Breast epithelium (tissue), 4 donors: ENCODE results near the gene C16orf74. TPM values are rescaled to one million over a fixed set of nuclear protein-coding genes. Genes with fewer than 3 reads are reported as not detected.

Source experiments
- DNase-seq, 2 donors: peaks; one replicate each; pipeline ENCODE4 v3.0.0-alpha.2; 2019; ENCODE audit warnings: low spot score in 2 of 2
- H3K27ac ChIP-seq, 2 donors: fragments of 200-600 bp; sonication (generic) in 1 of 2; one replicate each; pipeline ENCODE4 v1.5.1; 2016 to 2019; ENCODE audit warnings: mild to moderate bottlenecking in 1 of 2
- H3K27me3 ChIP-seq, 2 donors: fragments of 200-600 bp; sonication (generic) in 1 of 2; one replicate each; pipeline versions ENCODE4 v1.5.1 to v1.6.0; 2017 to 2019; ENCODE audit warnings: control low read depth in 1 of 2, mild to moderate bottlenecking in 1 of 2
- H3K36me3 ChIP-seq: fragments of 200-600 bp; one replicate; pipeline ENCODE4 v1.5.1; 2019
- H3K4me1 ChIP-seq, 2 donors: fragments of 200-600 bp; sonication (generic); one replicate each; pipeline ENCODE4 v1.5.1; 2016 to 2019; ENCODE audit warnings: control low read depth in 1 of 2
- H3K4me3 ChIP-seq, 3 donors: fragments of 200-600 bp; sonication (generic); 1 replicate in 2 of 3; 2 replicates in 1 of 3; pipeline ENCODE4 v1.5.1; 2016 to 2019; ENCODE audit warnings: mild to moderate bottlenecking in 3 of 3, moderate library complexity in 2 of 3
- H3K9me3 ChIP-seq, 2 donors: fragments of 200-600 bp; sonication (generic) in 1 of 2; one replicate each; pipeline ENCODE4 v1.5.1; 2016 to 2019; ENCODE audit warnings: control low read depth in 1 of 2
- CTCF ChIP-seq, 3 donors: fragments of 450-650 bp; IDR thresholded peaks; one replicate each; pipeline ENCODE4 v1.5.1; 2016 to 2017; ENCODE audit warnings: antibody characterized with exemption in 3 of 3, mild to moderate bottlenecking in 3 of 3, moderate library complexity in 3 of 3
- POLR2A ChIP-seq: fragments of 450-650 bp; IDR thresholded peaks from one replicate; pipeline ENCODE4 v1.6.1; 2016; ENCODE audit warnings: antibody characterized with exemption, mild to moderate bottlenecking, moderate library complexity
- POLR2AphosphoS5 ChIP-seq, 3 donors: sonication (generic); formaldehyde crosslinking; IDR thresholded peaks; one replicate each; pipeline ENCODE4 v1.6.1; 2017; ENCODE audit warnings: antibody characterized with exemption in 3 of 3
- intact Hi-C: fragments of 100-400 bp; cut with DNase I; formaldehyde crosslinking; loops from one replicate; pipeline ENCODE4 v1.15.1; 2023; ENCODE audit warnings: low total_unique reads
- total RNA-seq, 3 donors: library from RNA; depleted of rRNA; stranded (reverse); fragments of >200 nt; gene quantifications; one replicate each; pipeline ENCODE4 v1.1.0, GENCODE V29; 2016

C16orf74 gene
- total RNA-seq, 3 donors from 2014 or later: 0.80 to 7.2 (median 6.7) TPM

- DNase-seq: peak in 1 of 2 donors; percentile 48
- H3K36me3 ChIP-seq: peaks cover 8% of the 10 kb centered on the region
- intact Hi-C loops: loop anchor here (10.0 kb wide), 1 partner anchor 83 kb away; no protein-coding TSS in a partner anchor
Observed at GRCh38 chr16:85661740-85662481, 89.0 kb downstream of the C16orf74 start.

GRCh38 chr16:85660843-85661739 is 89.8 kb downstream of the C16orf74 start:
- Histone ChIP-seq H3K9me3 (no peaks in the 10 kb centered on the region), H3K36me3 (peaks cover 8% of the 10 kb centered on the region), H3K27ac (no peak overlapping the region), H3K4me3 (no peak overlapping the region), H3K27me3 (no peaks in the 10 kb centered on the region), H3K4me1 (peaks cover 0 to 3% of the 10 kb centered on the region in 2 donors)
- no peak for DNase-seq
- TF ChIP-seq CTCF (IDR thresholded peaks at IDR 0.05): no peak
- TF ChIP-seq POLR2A: no peak
- no peak for TF ChIP-seq POLR2AphosphoS5 (IDR thresholded peaks at IDR 0.05)
- intact Hi-C loops: loop anchor here (10.0 kb wide), 1 partner anchor 84 kb away; no protein-coding TSS in a partner anchor

More at GRCh38 chr16:85661740-85662481, 89.0 kb downstream of the C16orf74 start:
- H3K27me3 ChIP-seq: no peaks in the 10 kb centered on the region
- H3K27ac ChIP-seq: no peak overlapping the region
- no peak for TF ChIP-seq POLR2AphosphoS5 (IDR thresholded peaks at IDR 0.05)
- TF ChIP-seq CTCF (IDR thresholded peaks at IDR 0.05): no peak
- peaks cover 0 to 3% of the 10 kb centered on the region in 2 donors for H3K4me1 ChIP-seq
- no peaks in the 10 kb centered on the region for H3K9me3 ChIP-seq
- no peak overlapping the region for H3K4me3 ChIP-seq

GRCh38 chr16:85659805-85660511 is 90.9 kb downstream of the C16orf74 start:
- H3K27ac ChIP-seq: peak overlapping the region; percentile 12 to 57
- TF ChIP-seq CTCF (IDR thresholded peaks at IDR 0.05) (peak; percentile 46 to 96 (median 87)), POLR2AphosphoS5 (IDR thresholded peaks at IDR 0.05) (peak in 1 of 3 donors; percentile 30), POLR2A (no peak)
- no peaks in the 10 kb centered on the region for H3K9me3 ChIP-seq
- peak; percentile 70 to 88 for DNase-seq
- no peak overlapping the region for H3K4me3 ChIP-seq
- peaks cover 0 to 3% of the 10 kb centered on the region in 2 donors for H3K4me1 ChIP-seq
- H3K36me3 ChIP-seq: peaks cover 8% of the 10 kb centered on the region
- intact Hi-C loops: loop anchor here (10.0 kb wide), 1 partner anchor 85 kb away; no protein-coding TSS in a partner anchor
- no peaks in the 10 kb centered on the region for H3K27me3 ChIP-seq

- Histone ChIP-seq H3K36me3 (peaks cover 8% of the 10 kb centered on the region), H3K27me3 (no peaks in the 10 kb centered on the region), H3K27ac (peak overlapping the region in 1 of 2 donors; percentile 57), H3K9me3 (no peaks in the 10 kb centered on the region), H3K4me1 (peaks cover 0 to 3% of the 10 kb centered on the region in 2 donors), H3K4me3 (no peak overlapping the region)
- DNase-seq: no peak
- intact Hi-C loops: no loop called here
- TF ChIP-seq CTCF (IDR thresholded peaks at IDR 0.05) (no peak), POLR2AphosphoS5 (IDR thresholded peaks at IDR 0.05) (no peak), POLR2A (no peak)
Observed at GRCh38 chr16:85659336-85659735, 91.6 kb downstream of the C16orf74 start.
